GM12878 (cell line): ENCODE data around the gene BCKDK. TPM values are rescaled to one million over a fixed set of nuclear protein-coding genes. Genes with fewer than 3 reads are reported as not detected.
A peak's percentile ranks its signal among the peaks of the same experiment; 100 is the strongest.

Experiments
- ATAC-seq: fragments of 200-7000 bp; cut with Tn5 transposase; 3 replicates; pipeline ENCODE4 v1.9.1; 2020; ENCODE audit warnings: mild to moderate bottlenecking, moderate library complexity
- BruUV-seq: library from RNA; stranded (reverse); fragments of 400-500 nt; replicated peaks from 2 replicates; lab custom pipeline; 2021; lab: Mats Ljungman, UMichigan
- CTCF ChIA-PET: fragments of 300-600 bp; sonication (Branson Sonifier 250); formaldehyde crosslinking; extraction: SDS; loops from one replicate; lab custom pipeline; 2021; ENCODE audit warnings: inconsistent platforms; lab: Yijun Ruan, JAX
- POLR2A ChIA-PET: fragments of 350-600 bp; formaldehyde crosslinking; extraction: SDS; loops from one replicate; lab custom pipeline; 2021; ENCODE audit warnings: inconsistent platforms; lab: Charles Lee
- RAD21 ChIA-PET: fragments of 300-600 bp; sonication (Branson Sonifier 250); formaldehyde crosslinking; loops from one replicate; lab custom pipeline; 2023; ENCODE audit warnings: antibody characterized with exemption; ENCODE audit not compliant: unreplicated experiment; lab: Charles Lee
- SMC1A ChIA-PET: fragments of 300-600 bp; sonication (Branson Sonifier 250); formaldehyde crosslinking; loops from one replicate; lab custom pipeline; 2023; ENCODE audit not compliant: unreplicated experiment, uncharacterized antibody; lab: Charles Lee
- DNase-seq: peaks from one replicate; pipeline ENCODE4 v3.0.0-alpha.2; 2011; ENCODE audit warnings: low read depth, low spot score
- FAIRE-seq: peaks from 3 replicates; lab custom pipeline; 2011; peaks lifted over from hg19 to GRCh38; lab: Jason Lieb, UNC
- H2AFZ ChIP-seq: 2 replicates; pipeline ENCODE4 v1.6.0; 2011; ENCODE audit warnings: low read depth, low read length, control low read depth; ENCODE audit not compliant: control insufficient read depth
- H3K27ac ChIP-seq: 2 replicates; pipeline ENCODE4 v1.5.1; 2011; ENCODE audit warnings: control low read depth; ENCODE audit not compliant: control insufficient read depth, insufficient read depth
- H3K27me3 ChIP-seq, 2 experiments: replicated peaks in 1 of 2; 2 replicates each; pipeline versions ENCODE4 v1.6.0 to v1.6.1; 2011; ENCODE audit warnings: low read length in 1 of 2; ENCODE audit not compliant: control insufficient read depth in 2 of 2, insufficient read depth in 2 of 2
- H3K36me3 ChIP-seq, 2 experiments: 2 replicates each; pipeline ENCODE4 v1.5.1; 2011; ENCODE audit warnings: low read length in 1 of 2; ENCODE audit not compliant: control insufficient read depth in 2 of 2, insufficient read depth in 2 of 2
- H3K4me1 ChIP-seq: 2 replicates; pipeline ENCODE4 v1.6.1; 2011; ENCODE audit warnings: mild to moderate bottlenecking, low read length, moderate library complexity, mixed read lengths; ENCODE audit not compliant: control insufficient read depth, insufficient read depth
- H3K4me2 ChIP-seq: 2 replicates; pipeline ENCODE4 v1.6.0; 2011; ENCODE audit warnings: control low read depth; ENCODE audit not compliant: control insufficient read depth, insufficient read depth
- H3K4me3 ChIP-seq: fragments of 200-600 bp; sonication (generic); 2 replicates; pipeline ENCODE4 v1.5.1; 2016
- H3K79me2 ChIP-seq: 2 replicates; pipeline ENCODE4 v1.6.0; 2011; ENCODE audit warnings: low read length; ENCODE audit not compliant: control insufficient read depth, insufficient read depth
- H3K9ac ChIP-seq: 2 replicates; pipeline ENCODE4 v1.8.0; 2011; ENCODE audit warnings: low read length, control low read depth, mixed read lengths; ENCODE audit not compliant: control insufficient read depth, insufficient read depth
- H3K9me3 ChIP-seq: replicated peaks from 3 replicates; pipeline ENCODE4 v1.5.1; 2011; ENCODE audit warnings: mild to moderate bottlenecking, low read length; ENCODE audit not compliant: control insufficient read depth, insufficient read depth
- H4K20me1 ChIP-seq: 2 replicates; pipeline ENCODE4 v1.6.0; 2011; ENCODE audit not compliant: control insufficient read depth, insufficient read depth
- CHD4 ChIP-seq: fragments of 200-600 bp; sonication (generic); IDR thresholded peaks from 2 replicates; pipeline ENCODE4 v1.6.1; 2016; ENCODE audit warnings: mild to moderate bottlenecking
- NRF1 ChIP-seq: conservative IDR thresholded peaks from 2 replicates; pipeline ENCODE4 v1.6.1; 2011; ENCODE audit warnings: mild to moderate bottlenecking, low read depth, low read length, improper control_type of control experiment
- PRDM15 ChIP-seq: fragments of 450-650 bp; formaldehyde crosslinking; IDR thresholded peaks from 2 replicates; pipeline ENCODE4 v1.4.0; 2020; ENCODE audit warnings: mild to moderate bottlenecking, moderate library complexity
- RBBP5 ChIP-seq: fragments of 200-600 bp; sonication (generic); conservative IDR thresholded peaks from 2 replicates; pipeline ENCODE4 v1.6.1; 2016
- RFX5 ChIP-seq: IDR thresholded peaks from 2 replicates; pipeline ENCODE4 v1.6.1; 2011; ENCODE audit warnings: low read depth, low read length, improper control_type of control experiment
- SIN3A ChIP-seq: IDR thresholded peaks from 2 replicates; pipeline ENCODE4 v1.6.1; 2012; ENCODE audit warnings: low read depth, low read length, improper control_type of control experiment
- SRF ChIP-seq, 2 experiments: IDR thresholded peaks; 2 replicates each; pipeline ENCODE4 v1.6.1; 2011; ENCODE audit warnings: low read depth in 2 of 2, low read length in 2 of 2, mild to moderate bottlenecking in 1 of 2, moderate library complexity in 1 of 2
- ZBTB11 ChIP-seq: fragments of 450-650 bp; formaldehyde crosslinking; IDR thresholded peaks from 2 replicates; pipeline ENCODE4 v1.5.0; 2022; ENCODE audit warnings: mild to moderate bottlenecking, missing genetic modification characterization
- ZNF687 ChIP-seq: fragments of 450-650 bp; IDR thresholded peaks from 2 replicates; pipeline ENCODE4 v1.6.1; 2017; ENCODE audit warnings: mild to moderate bottlenecking, moderate library complexity
- WGBS: methylation state at CpG from one replicate; pipeline ENCODE4 v1.1.6; 2016; ENCODE audit warnings: low lambda C conversion rate; ENCODE audit not compliant: insufficient replicate concordance, insufficient coverage; ENCODE audit errors: missing lambda C conversion rate; 5-methylcytosine and 5-hydroxymethylcytosine counted together
- in situ Hi-C: fragments of 300-500 bp; cut with MboI; formaldehyde crosslinking; loops from 9 replicates; pipeline ENCODE4 v1.14.3; 2018; ENCODE audit warnings: mixed read lengths
- intact Hi-C: fragments of 100-400 bp; cut with micrococcal nuclease; formaldehyde crosslinking; loops from one replicate; pipeline ENCODE4 v1.14.2; 2022; ENCODE audit not compliant: unreplicated experiment
- polyA plus RNA-seq, 11 experiments: library from polyadenylated mRNA; depleted of rRNA in 4 of 11; unstranded in 6 of 11; stranded (reverse) in 5 of 11; fragments of >200 nt; fragmentation: Nextera tagmentation in 4 of 11; fragmentation: Illumina TruSeq in 1 of 11; extraction: Ambion mirVana in 4 of 11; extraction: Trizol in 1 of 11; gene quantifications; 1 replicate in 1 of 11; 2 replicates in 10 of 11; pipeline versions ENCODE4 v1.2.1 to v1.2.3, GENCODE V29; 2011 to 2016; ENCODE audit warnings: inconsistent platforms in 2 of 11, missing spikeins in 2 of 11, low read depth in 1 of 11
- total RNA-seq, 4 experiments: library from RNA; depleted of rRNA in 3 of 4; stranded (reverse); fragments of >200 nt in 3 of 4; fragmentation: Illumina TruSeq in 1 of 4; extraction: Trizol in 1 of 4; gene quantifications; 2 replicates each; pipeline versions ENCODE4 v1.2.1 to v1.2.3, GENCODE V29; 2013 to 2021

The BCKDK gene
- total and polyA plus RNA-seq, 10 of the 15 experiments (the other 5 are each of a cell fraction or from before 2014, with no cell fraction given), result 0.68 to 56.6 (median 32.8) TPM

GRCh38 chr16:31073142-31073969 lies 34.8 kb upstream of the BCKDK start:
- no TSS peak for BruUV-seq
- peak overlapping the region; percentile 27 for H2AFZ ChIP-seq
- TF ChIP-seq NRF1 (no peak), PRDM15 (CRISPR knock-in tag) (no peak), CHD4 (no peak), ZNF687 (peak; percentile 70), ZBTB11 (CRISPR knock-in tag) (0 out of 2 replicates have a peak, but pooled peaks have one; percentile 15), SRF (IDR thresholded peaks at IDR 0.05; ENCODE audit: low read depth in 2 of 2, low read length in 2 of 2) (0 out of 4 replicates have a peak, but pooled peaks of 1 of the 2 experiments have one; percentile 16), RBBP5 (0 out of 2 replicates have a peak, but pooled peaks have one; percentile 22), RFX5 (peak; percentile 41; the same call in 1 of the 2 replicates), SIN3A (no peak; the same call in 1 of the 2 replicates)

More at GRCh38 chr16:31073142-31073969, 34.8 kb upstream of the BCKDK start:
- Histone ChIP-seq H3K79me2 (peaks cover 52% of the 10 kb centered on the region), H3K36me3 (peaks cover 8% of the 10 kb centered on the region in 2 experiments; a peak in 3 of 4 replicates), H3K27me3 (no peaks in the 10 kb centered on the region), H3K4me2 (peak overlapping the region; percentile 98; the same call in 1 of the 2 replicates), H3K4me3 (peak overlapping the region; percentile 86), H4K20me1 (no peaks in the 10 kb centered on the region), H3K27ac (peak overlapping the region; percentile 89), H3K9ac (peak overlapping the region; percentile 90), H3K4me1 (peaks cover 3% of the 10 kb centered on the region; the same call in 1 of the 2 replicates), H3K9me3 (no peaks in the 10 kb centered on the region)
- DNase-seq (peak; percentile 51), ATAC-seq (peak; percentile 76), FAIRE-seq (no peak)
- ChIA-PET RAD21 (interaction anchor here (0.6 to 1.9 kb wide), 17 partner anchors 19 to 796 kb away, joined by 3 to 16 read pairs (median 6); partner anchors contain the start of genes ARMC5, FUS, HSD3B7 and KAT8), CTCF (interaction anchor here (0.8 to 2.4 kb wide), 11 partner anchors 23 to 795 kb away, joined by 3 to 15 read pairs (median 3); partner anchors contain the start of gene HSD3B7), SMC1A (interaction anchor here (0.6 to 2.8 kb wide), 11 partner anchors 11 to 387 kb away, joined by 3 to 10 read pairs (median 5); partner anchors contain the start of genes FUS, HSD3B7, ITGAX and KAT8), POLR2A (interaction anchor here (0.5 to 4.2 kb wide), 17 partner anchors 8 to 597 kb away, joined by 3 to 21 read pairs (median 5); partner anchors contain the start of genes ARMC5, BCKDK, KAT8 and SETD1A)
- under 1% methylated on average over 66 of the region's 83 CpGs for WGBS
- intact Hi-C loops, result loop anchor here (5.0 to 10.0 kb wide), 2 partner anchors 69 to 79 kb away; no protein-coding TSS in a partner anchor
- in situ Hi-C loops, result no loop called here
